Raji (cell line): ENCODE measurements around the gene NUP35.

ENCODE experiments used
- POLR2A ChIP-seq: IDR thresholded peaks from 2 replicates; pipeline ENCODE4 v1.6.1; 2011; ENCODE audit warnings: low read depth, low read length, control low read depth; ENCODE audit not compliant: insufficient read depth

Gene NUP35

DNA sequence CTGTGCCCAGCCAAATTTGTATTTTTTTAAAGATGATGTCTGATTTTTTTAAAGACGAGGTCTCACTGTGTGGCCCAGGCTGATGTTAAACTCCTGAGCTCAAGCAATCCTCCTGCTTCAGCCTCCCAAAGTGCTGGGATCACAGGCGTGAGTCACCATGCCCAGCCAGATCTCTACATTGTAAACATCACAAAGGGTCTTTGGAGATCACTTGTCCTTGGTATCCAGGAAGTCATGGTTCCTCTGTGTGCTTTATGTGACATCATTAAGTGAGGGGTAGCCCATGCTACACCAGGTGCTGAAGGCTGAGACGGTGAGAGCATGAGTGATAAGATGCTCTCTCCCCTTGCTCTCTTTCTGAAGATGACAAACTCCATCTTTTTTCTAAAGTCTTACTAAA lies 7.0 kb upstream of the NUP35 start:
- TF ChIP-seq POLR2A: no peak

- no peak for TF ChIP-seq POLR2A
Observed at GRCh38 chr2:183123117-183123958, 905 bp upstream of the NUP35 start.

DNA sequence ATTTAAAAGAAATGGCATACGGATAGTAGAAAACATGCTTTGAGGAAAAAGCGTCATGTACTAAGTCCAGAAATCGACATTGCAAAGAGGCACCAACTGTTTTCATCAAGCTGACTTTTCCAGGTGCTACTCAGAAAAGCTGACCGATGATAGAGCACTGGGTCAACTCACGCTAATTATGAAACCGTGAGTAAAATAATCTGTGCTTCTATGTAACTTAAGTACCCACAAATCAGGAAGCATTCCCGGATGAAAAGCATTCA lies 353 bp upstream of the NUP35 start:
- no peak for TF ChIP-seq POLR2A

DNA sequence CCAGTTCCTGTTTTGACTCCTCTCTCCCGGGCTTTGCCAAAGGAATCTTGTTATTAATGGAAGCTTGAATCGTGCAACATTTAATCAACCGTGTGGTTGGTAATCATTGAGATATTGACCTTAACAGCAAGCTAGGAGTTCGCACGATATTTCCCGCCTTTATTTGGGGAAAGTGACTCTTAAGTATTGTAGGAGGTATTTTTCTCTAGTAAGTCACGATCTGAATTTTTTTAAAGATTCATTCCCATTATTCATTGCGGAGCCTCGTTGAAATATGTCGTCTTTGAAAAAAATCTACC lies 663 bp downstream of the NUP35 start:
- no peak for TF ChIP-seq POLR2A

DNA sequence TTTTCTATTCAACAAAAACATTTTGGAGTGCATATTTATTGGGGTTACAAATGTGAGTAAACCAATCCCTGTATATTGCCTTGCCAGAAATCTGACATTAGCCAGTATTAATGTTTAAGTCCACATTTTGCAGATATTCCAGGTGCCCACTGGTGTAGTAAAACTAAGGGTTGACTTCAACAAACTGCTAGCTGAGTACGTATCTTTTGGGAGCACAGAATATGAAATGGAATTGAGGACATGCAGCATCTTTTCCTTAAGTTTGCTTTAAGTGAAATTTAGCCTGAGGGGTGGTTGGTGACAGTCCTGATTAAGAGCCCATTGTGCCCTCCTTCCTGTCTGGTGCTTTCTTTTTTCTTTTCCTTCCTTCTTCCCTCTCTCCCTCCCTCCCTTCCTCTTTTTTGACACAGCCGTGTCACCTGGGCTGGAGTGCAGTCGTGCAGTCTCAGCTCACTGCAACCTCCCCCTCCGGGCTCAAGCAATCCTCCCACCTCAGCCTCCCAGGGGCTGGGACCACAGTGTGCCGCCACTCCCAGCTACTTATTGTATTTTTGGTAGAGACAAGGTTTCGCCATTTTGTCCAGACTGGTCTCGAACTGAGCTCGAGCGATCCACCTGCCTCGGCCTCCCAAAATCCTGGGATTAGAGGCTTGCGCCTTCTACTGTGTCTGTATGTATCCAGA lies 1.6 kb downstream of the NUP35 start:
- TF ChIP-seq POLR2A: no peak

DNA sequence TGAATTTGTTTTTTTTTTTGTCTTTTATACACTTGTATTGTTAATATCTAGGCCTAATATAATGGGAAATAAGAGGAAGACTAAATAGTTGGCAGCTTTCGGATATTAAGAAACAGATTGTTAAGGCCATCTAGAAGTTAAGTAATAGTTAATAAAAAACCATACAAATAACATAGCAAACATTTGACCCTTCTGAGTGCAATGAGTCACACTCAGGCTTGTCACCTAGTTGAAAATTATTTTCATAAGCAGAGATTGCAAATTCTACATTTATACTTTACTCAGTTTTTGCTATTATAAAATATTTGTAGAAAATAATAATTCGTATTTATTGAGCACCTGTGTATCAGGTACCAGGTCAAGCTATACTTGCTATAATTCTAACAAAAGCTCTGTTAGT lies 2.4 kb downstream of the NUP35 start:
- TF ChIP-seq POLR2A: no peak

- no peak for TF ChIP-seq POLR2A
Observed at GRCh38 chr2:183134016-183134415, 9.8 kb downstream of the NUP35 start.

- TF ChIP-seq POLR2A: no peak
Observed at GRCh38 chr2:183148955-183149354, 24.7 kb downstream of the NUP35 start.

- no peak for TF ChIP-seq POLR2A
Observed at GRCh38 chr2:183149489-183149888, 25.2 kb downstream of the NUP35 start.

GRCh38 chr2:183153967-183154366 lies 29.7 kb downstream of the NUP35 start:
- TF ChIP-seq POLR2A: no peak

GRCh38 chr2:183157131-183157530 lies 32.9 kb downstream of the NUP35 start:
- no peak for TF ChIP-seq POLR2A

DNA sequence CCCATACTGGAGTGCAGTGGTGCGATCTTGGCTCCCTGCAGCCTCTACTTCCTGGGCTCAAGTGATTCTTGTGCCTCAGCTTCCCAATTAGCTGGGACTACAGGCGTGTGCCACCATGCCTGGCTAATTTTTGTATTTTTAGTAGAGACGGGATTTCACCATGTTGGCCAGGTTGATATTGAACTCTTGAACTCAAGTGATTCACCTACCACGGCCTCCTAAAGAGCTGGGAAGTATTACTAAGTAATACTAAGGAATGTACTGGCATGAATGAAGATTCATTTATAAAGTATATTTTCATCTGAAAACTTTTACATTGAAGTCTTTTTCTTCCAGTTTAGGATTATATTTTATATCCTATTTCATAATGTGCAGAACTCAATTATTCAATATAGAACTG lies 38.1 kb downstream of the NUP35 start:
- no peak for TF ChIP-seq POLR2A

DNA sequence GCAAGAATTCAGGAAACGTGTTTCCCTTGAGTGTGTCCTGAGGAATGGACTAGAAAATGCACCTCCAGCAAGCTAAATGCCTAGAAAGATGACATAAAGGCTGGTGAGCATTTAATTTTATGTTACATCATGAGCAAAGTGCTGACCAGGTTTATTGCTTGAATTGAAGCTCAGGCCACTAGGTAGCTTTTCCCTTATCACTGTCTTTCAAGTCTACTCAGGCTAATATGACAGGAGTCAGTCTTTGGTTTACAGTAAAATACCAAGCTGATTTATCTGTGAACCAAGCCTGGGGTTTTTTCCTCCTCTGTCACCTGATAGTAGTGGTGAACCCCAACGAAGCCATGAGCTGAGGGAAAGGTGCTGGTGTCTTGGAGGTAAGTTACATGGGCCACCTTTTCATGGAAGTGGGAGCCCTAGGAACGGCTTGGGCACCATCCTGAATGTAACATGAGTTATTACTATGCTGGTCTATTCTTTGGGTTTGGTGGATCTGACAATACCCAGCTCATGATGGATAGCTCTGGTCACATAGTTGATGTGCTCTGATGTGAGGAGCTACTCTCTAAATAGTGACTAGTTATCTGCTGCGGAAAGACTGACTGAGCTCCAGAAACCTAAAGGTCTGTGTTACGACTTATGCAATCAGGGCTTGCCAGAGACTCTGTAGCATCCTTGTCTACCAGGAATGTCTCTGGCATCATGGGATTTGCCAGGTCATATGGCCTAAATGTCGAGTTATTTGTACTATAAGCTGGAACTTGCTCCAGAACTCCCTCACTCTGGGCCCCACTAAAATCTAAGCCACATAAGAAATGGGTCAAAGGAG lies 39.8 kb downstream of the NUP35 start:
- no peak for TF ChIP-seq POLR2A

GRCh38 chr2:183164650-183165015 lies 40.4 kb downstream of the NUP35 start:
- no peak for TF ChIP-seq POLR2A

- no peak for TF ChIP-seq POLR2A
Observed at GRCh38 chr2:183166210-183166609, 42.0 kb downstream of the NUP35 start.

GRCh38 chr2:183172220-183172887 lies 48.1 kb downstream of the NUP35 start:
- TF ChIP-seq POLR2A: no peak
